Left cardiac atrium (tissue), 4 donors: ENCODE results near the gene PPP1R9B. TPM values are rescaled to one million over a fixed set of nuclear protein-coding genes. Genes with fewer than 3 reads are reported as not detected.

Source experiments
- ATAC-seq, 2 donors: fragments of 200-7000 bp; cut with Tn5 transposase; one replicate each; pipeline ENCODE4 v1.9.1; 2020; ENCODE audit warnings: mild to moderate bottlenecking in 2 of 2, moderate library complexity in 2 of 2
- DNase-seq: peaks from one replicate; pipeline ENCODE4 v3.0.0-alpha.2; 2020
- intact Hi-C, 2 donors: fragments of 100-400 bp; cut with DNase I; formaldehyde crosslinking; loops; one replicate each; pipeline versions ENCODE4 v1.14.1 to v1.15.1; 2022 to 2023
- long read RNA-seq: library from polyadenylated mRNA; unstranded; transcript quantifications from one replicate; pipeline ENCODE4 v2.0.0, GENCODE V29; 2021
- total RNA-seq, 2 donors: library from RNA; stranded (reverse); fragmentation: NEBNext Ultra II Directional; extraction: Animal tissue kit (Norgen Biotek cat#: 25700); gene quantifications; one replicate each; pipeline ENCODE4 v1.2.1, GENCODE V29; 2021
- donor health status: DM: no; HTN: yes; CAD: no.
- donor health status: DM: no; HTN: yes; CAD: no; lungs with severe emphysema.
- donor health status: DM: yes; HTN: yes; CAD: no.
- donor health status: Dilated cardiomyopathy.

The PPP1R9B gene
- total RNA-seq = 10 to 100 TPM; 35.8 to 43.4 TPM
- long read RNA-seq, partial matches to known transcripts = 2 of 3 reads
- long read RNA-seq, other reads (novel, unspliced or antisense) = 1 of 3 reads

- ATAC-seq (peak in 1 of 2 donors; percentile 2), DNase-seq (no peak)
- intact Hi-C loops = no loop called here
These were observed at the start of gene PPP1R9B for GRCh38 chr17:50150354-50151040. PPP1R9B (minus strand) TSS chr17:50150677; CDS start chr17:50150513, 164 bp downstream.

- ATAC-seq = peak; percentile 89 to 91
- intact Hi-C loops = loop anchor here (1.0 to 5.0 kb wide), 4 partner anchors 72 to 97 kb away; partner anchors contain the start of gene TMEM92 (in 1 of the 2)
These were observed 49.5 kb upstream of the PPP1R9B start for GRCh38 chr17:50199803-50200456.

GRCh38 chr17:50199211-50199802, 48.8 kb upstream of the PPP1R9B start:
- ATAC-seq (no peak), DNase-seq (no peak)
- intact Hi-C loops = no loop called here

More at GRCh38 chr17:50199803-50200456, 49.5 kb upstream of the PPP1R9B start:
- DNase-seq = peak; percentile 92

GRCh38 chr17:50198026-50198669, 47.7 kb upstream of the PPP1R9B start:
- DNase-seq (peak; percentile 68), ATAC-seq (no peak)
- intact Hi-C loops = no loop called here

- ATAC-seq = no peak
- no peak for DNase-seq
- intact Hi-C loops = no loop called here
These were observed 46.3 kb upstream of the PPP1R9B start for GRCh38 chr17:50196826-50197225.

- ATAC-seq = no peak
- intact Hi-C loops = no loop called here
- DNase-seq = no peak
These were observed 45.6 kb upstream of the PPP1R9B start for GRCh38 chr17:50196036-50196435.

- DNase-seq (no peak), ATAC-seq (no peak)
- intact Hi-C loops = no loop called here
These were observed 44.7 kb upstream of the PPP1R9B start for GRCh38 chr17:50194934-50195865.

GRCh38 chr17:50194140-50194933, 43.9 kb upstream of the PPP1R9B start:
- DNase-seq (no peak), ATAC-seq (no peak)
- intact Hi-C loops = no loop called here

- ATAC-seq = no peak
- intact Hi-C loops = no loop called here
These were observed 42.3 kb upstream of the PPP1R9B start for GRCh38 chr17:50192618-50193291.

GRCh38 chr17:50192144-50192617, 41.7 kb upstream of the PPP1R9B start:
- DNase-seq = no peak
- intact Hi-C loops = no loop called here
- no peak for ATAC-seq

More at GRCh38 chr17:50192618-50193291, 42.3 kb upstream of the PPP1R9B start:
- DNase-seq = no peak

GRCh38 chr17:50191359-50192143, 41.1 kb upstream of the PPP1R9B start:
- ATAC-seq = no peak
- no peak for DNase-seq
- intact Hi-C loops = no loop called here

GRCh38 chr17:50190603-50191358, 40.3 kb upstream of the PPP1R9B start:
- no peak for DNase-seq
- intact Hi-C loops = no loop called here
- no peak for ATAC-seq

- DNase-seq (no peak), ATAC-seq (no peak)
- intact Hi-C loops = no loop called here
These were observed 39.8 kb upstream of the PPP1R9B start for GRCh38 chr17:50190293-50190602.

GRCh38 chr17:50189550-50190292, 39.2 kb upstream of the PPP1R9B start:
- intact Hi-C loops = no loop called here

GRCh38 chr17:50188921-50189549, 38.6 kb upstream of the PPP1R9B start:
- ATAC-seq (no peak), DNase-seq (no peak)
- intact Hi-C loops = no loop called here

More at GRCh38 chr17:50189550-50190292, 39.2 kb upstream of the PPP1R9B start:
- no peak for ATAC-seq
- no peak for DNase-seq
